Measurements from ENCODE around the gene TMEM185A. TPM values are rescaled to one million over a fixed set of nuclear protein-coding genes. Genes with fewer than 3 reads are reported as not detected.

Gene TMEM185A
- total RNA-seq, 1 experiment from 2014 or later = 15.2 TPM

DNA sequence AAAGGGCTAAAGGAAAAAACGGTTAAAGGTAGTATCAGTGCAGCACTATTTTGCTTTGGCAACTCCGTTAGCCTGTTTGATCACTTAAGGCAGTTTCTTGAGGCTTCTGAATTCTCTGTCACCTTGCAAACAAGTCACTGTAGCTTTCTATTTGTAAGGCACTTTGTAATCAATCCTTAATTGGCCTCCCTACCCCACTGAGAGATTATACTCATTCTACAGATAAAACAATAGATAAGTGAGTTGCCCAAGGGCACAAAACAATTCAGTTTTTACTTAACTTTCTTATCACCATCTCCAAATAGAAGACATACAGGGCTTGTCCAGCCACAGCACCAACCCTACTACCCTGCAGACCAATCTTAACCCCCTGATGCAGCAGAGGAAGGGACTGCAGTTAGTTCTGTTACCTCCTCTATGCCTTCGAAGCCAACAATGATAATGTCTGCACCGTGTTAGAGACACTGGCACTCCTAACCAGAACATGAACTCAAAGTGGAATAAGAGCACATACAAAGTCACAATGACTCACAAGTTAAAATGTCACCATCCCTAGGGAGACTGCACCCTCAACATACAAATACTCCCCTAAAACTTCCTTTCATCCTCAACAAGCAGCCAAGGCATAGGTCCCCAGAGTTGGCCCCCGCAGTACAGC lies 1.7 kb downstream of the TMEM185A start:
- TF ChIP-seq, protein P1, sequence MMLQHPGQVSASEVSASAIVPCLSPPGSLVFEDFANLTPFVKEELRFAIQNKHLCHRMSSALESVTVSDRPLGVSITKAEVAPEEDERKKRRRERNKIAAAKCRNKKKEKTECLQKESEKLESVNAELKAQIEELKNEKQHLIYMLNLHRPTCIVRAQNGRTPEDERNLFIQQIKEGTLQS (IDR thresholded peaks at IDR 0.05) = no peak
- no peak for TF ChIP-seq JUND (IDR thresholded peaks at IDR 0.05)
- peaks cover 16% of the 10 kb centered on the region for H3K79me2 ChIP-seq (ENCODE audit: insufficient read depth, low read length)
- DNase-seq (ENCODE audit: low read depth, low spot score) (no peak), ATAC-seq (no peak)
- no peak overlapping the region for H3K27ac ChIP-seq (ENCODE audit: low read depth, low read length)
- ChIA-PET RAD21 (ENCODE audit: low non-redundant PET in 1 of 2, low total read pairs in 2 of 2, uncharacterized antibody in 2 of 2, unreplicated experiment in 2 of 2) (no interaction called here), CTCF (no interaction called here), POLR2A (no interaction called here)
- H3K4me3 ChIP-seq (replicated peaks in 1 of 2; ENCODE audit: low read depth in 1 of 2, low read length in 2 of 2) = peak overlapping the region in 1 of 2 experiments; percentile 67; a peak in 2 of 4 replicates
- H3K36me3 ChIP-seq (ENCODE audit: control insufficient read depth in 1 of 2, insufficient read depth in 2 of 2, low read length in 2 of 2) = no peaks in the 10 kb centered on the region; a peak in 1 of 4 replicates
- H3K4me1 ChIP-seq (ENCODE audit: control insufficient read depth in 1 of 2, insufficient read depth in 2 of 2, low read length in 2 of 2) = peaks cover 2 to 14% of the 10 kb centered on the region in 2 experiments; a peak in 2 of 4 replicates
- peak overlapping the region; percentile 76 for H3K4me2 ChIP-seq (ENCODE audit: low read length)
- H2AFZ ChIP-seq (ENCODE audit: low read depth, low read length, poor library complexity, severe bottlenecking) = no peak overlapping the region
- H4K20me1 ChIP-seq (ENCODE audit: insufficient read depth) = no peaks in the 10 kb centered on the region
- no TSS peak for BruUV-seq (replicated peaks)
- no peaks in the 10 kb centered on the region for H3K9me2 ChIP-seq (ENCODE audit: insufficient read depth)
- H3K27me3 ChIP-seq (ENCODE audit: insufficient read depth, low read length) = no peaks in the 10 kb centered on the region
- no peak overlapping the region for H3K9ac ChIP-seq (ENCODE audit: low read length)
- intact Hi-C loops (cut with micrococcal nuclease) = no loop called here
- H3K9me3 ChIP-seq (ENCODE audit: control insufficient read depth in 1 of 2, insufficient read depth in 1 of 2, low read depth in 1 of 2, low read length in 2 of 2) = no peaks in the 10 kb centered on the region

DNA sequence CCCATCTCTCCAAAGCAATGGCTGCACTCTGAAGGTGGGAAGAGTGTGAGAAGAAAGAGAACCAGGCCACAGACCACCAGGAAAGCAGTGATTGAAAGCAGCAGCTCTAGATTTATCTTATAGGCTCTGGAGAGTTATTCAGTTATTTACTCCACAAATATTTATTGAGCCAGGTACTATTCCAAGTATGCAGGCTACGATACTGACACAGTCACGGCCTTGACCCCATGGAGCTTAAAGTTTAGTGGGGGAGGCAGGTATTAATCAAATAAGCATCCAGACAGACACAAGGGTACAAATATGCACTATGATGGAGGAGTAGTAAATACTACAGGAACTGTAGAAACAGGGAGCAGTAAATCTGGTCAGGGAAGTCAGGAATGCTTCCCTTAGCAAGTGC lies 2.8 kb downstream of the TMEM185A start:
- no TSS peak for BruUV-seq (replicated peaks)

More for the DNA sequence above, 2.8 kb downstream of the TMEM185A start:
- no peak for TF ChIP-seq JUND (IDR thresholded peaks at IDR 0.05)
- no peak for TF ChIP-seq POLR2AphosphoS5 (IDR thresholded peaks at IDR 0.05; ENCODE audit: low read depth, low read length)
- no peak for TF ChIP-seq SIN3A (IDR thresholded peaks at IDR 0.05; ENCODE audit: low read depth)
- no peak for TF ChIP-seq EZH2phosphoT487 (IDR thresholded peaks at IDR 0.05; ENCODE audit: borderline replicate concordance)
- TF ChIP-seq, protein P2, sequence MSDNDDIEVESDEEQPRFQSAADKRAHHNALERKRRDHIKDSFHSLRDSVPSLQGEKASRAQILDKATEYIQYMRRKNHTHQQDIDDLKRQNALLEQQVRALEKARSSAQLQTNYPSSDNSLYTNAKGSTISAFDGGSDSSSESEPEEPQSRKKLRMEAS (IDR thresholded peaks at IDR 0.05) = no peak
- TF ChIP-seq TCF7L2 (IDR thresholded peaks at IDR 0.05; ENCODE audit: borderline replicate concordance, extremely low read depth, insufficient read depth, insufficient read length) = no peak
- no peak for TF ChIP-seq ELF1 (IDR thresholded peaks at IDR 0.05; ENCODE audit: borderline replicate concordance, low read depth)
- no peak for TF ChIP-seq EGR1 (IDR thresholded peaks at IDR 0.05; ENCODE audit: low read depth)
- no peak for TF ChIP-seq ZNF274 (IDR thresholded peaks at IDR 0.05; ENCODE audit: low read depth, low read length)
- TF ChIP-seq, protein P3, sequence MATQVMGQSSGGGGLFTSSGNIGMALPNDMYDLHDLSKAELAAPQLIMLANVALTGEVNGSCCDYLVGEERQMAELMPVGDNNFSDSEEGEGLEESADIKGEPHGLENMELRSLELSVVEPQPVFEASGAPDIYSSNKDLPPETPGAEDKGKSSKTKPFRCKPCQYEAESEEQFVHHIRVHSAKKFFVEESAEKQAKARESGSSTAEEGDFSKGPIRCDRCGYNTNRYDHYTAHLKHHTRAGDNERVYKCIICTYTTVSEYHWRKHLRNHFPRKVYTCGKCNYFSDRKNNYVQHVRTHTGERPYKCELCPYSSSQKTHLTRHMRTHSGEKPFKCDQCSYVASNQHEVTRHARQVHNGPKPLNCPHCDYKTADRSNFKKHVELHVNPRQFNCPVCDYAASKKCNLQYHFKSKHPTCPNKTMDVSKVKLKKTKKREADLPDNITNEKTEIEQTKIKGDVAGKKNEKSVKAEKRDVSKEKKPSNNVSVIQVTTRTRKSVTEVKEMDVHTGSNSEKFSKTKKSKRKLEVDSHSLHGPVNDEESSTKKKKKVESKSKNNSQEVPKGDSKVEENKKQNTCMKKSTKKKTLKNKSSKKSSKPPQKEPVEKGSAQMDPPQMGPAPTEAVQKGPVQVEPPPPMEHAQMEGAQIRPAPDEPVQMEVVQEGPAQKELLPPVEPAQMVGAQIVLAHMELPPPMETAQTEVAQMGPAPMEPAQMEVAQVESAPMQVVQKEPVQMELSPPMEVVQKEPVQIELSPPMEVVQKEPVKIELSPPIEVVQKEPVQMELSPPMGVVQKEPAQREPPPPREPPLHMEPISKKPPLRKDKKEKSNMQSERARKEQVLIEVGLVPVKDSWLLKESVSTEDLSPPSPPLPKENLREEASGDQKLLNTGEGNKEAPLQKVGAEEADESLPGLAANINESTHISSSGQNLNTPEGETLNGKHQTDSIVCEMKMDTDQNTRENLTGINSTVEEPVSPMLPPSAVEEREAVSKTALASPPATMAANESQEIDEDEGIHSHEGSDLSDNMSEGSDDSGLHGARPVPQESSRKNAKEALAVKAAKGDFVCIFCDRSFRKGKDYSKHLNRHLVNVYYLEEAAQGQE (IDR thresholded peaks at IDR 0.05; ENCODE audit: low read depth) = no peak
- POLR2A ChIA-PET = no interaction called here
- Histone ChIP-seq H3K4me3 (replicated peaks in 1 of 2; ENCODE audit: low read depth in 1 of 2, low read length in 2 of 2) (no peak overlapping the region), H3K27ac (ENCODE audit: low read depth, low read length) (no peak overlapping the region), H3K9me3 (ENCODE audit: control insufficient read depth in 1 of 2, insufficient read depth in 1 of 2, low read depth in 1 of 2, low read length in 2 of 2) (no peaks in the 10 kb centered on the region), H2AFZ (ENCODE audit: low read depth, low read length, poor library complexity, severe bottlenecking) (no peak overlapping the region), H3K9me2 (ENCODE audit: insufficient read depth) (no peaks in the 10 kb centered on the region), H3K4me1 (ENCODE audit: control insufficient read depth in 1 of 2, insufficient read depth in 2 of 2, low read length in 2 of 2) (peaks cover 2 to 14% of the 10 kb centered on the region in 2 experiments; a peak in 2 of 4 replicates), H3K9ac (ENCODE audit: low read length) (no peak overlapping the region), H4K20me1 (ENCODE audit: insufficient read depth) (no peaks in the 10 kb centered on the region), H3K79me2 (ENCODE audit: insufficient read depth, low read length) (peaks cover 22% of the 10 kb centered on the region), H3K27me3 (ENCODE audit: insufficient read depth, low read length) (no peaks in the 10 kb centered on the region), H3K4me2 (ENCODE audit: low read length) (no peak overlapping the region), H3K36me3 (ENCODE audit: control insufficient read depth in 1 of 2, insufficient read depth in 2 of 2, low read length in 2 of 2) (no peaks in the 10 kb centered on the region; a peak in 1 of 4 replicates)
- ATAC-seq (no peak), DNase-seq (ENCODE audit: low read depth, low spot score) (no peak)
- CTCF ChIA-PET = no interaction called here
- RAD21 ChIA-PET (ENCODE audit: low non-redundant PET in 1 of 2, low total read pairs in 2 of 2, uncharacterized antibody in 2 of 2, unreplicated experiment in 2 of 2) = no interaction called here
- intact Hi-C loops (cut with micrococcal nuclease) = no loop called here
